HepG2 (cell line): Measurements from ENCODE around the gene RNF133. TPM values are rescaled to one million over a fixed set of nuclear protein-coding genes. Genes with fewer than 3 reads are reported as not detected.

Experiments used
- ATAC-seq: fragments of 200-7000 bp; cut with Tn5 transposase; 3 replicates; pipeline ENCODE4 v1.9.1; 2020; ENCODE audit warnings: mild to moderate bottlenecking, moderate library complexity
- BruUV-seq: library from RNA; stranded (reverse); fragments of 400-500 nt; replicated peaks from 2 replicates; lab custom pipeline; 2021; lab: Mats Ljungman, UMichigan
- CTCF ChIA-PET: fragments of 300-600 bp; formaldehyde crosslinking; extraction: SDS; loops from one replicate; lab custom pipeline; 2021; ENCODE audit warnings: low total read pairs, inconsistent platforms, low intra/inter-chr PET ratio; lab: Yijun Ruan, JAX
- POLR2A ChIA-PET: fragments of 350-600 bp; sonication (Branson Sonifier 250); formaldehyde crosslinking; loops from one replicate; lab custom pipeline; 2020; ENCODE audit warnings: antibody characterized with exemption, inconsistent platforms; lab: Yijun Ruan, JAX
- DNase-seq: peaks from one replicate; pipeline ENCODE4 v3.0.0-alpha.2; 2015; ENCODE audit warnings: low spot score
- FAIRE-seq: peaks from 3 replicates; lab custom pipeline; 2011; peaks lifted over from hg19 to GRCh38; lab: Jason Lieb, UNC
- H2AFZ ChIP-seq: one replicate; pipeline ENCODE4 v1.6.1; 2011; ENCODE audit warnings: low read length, inconsistent platforms
- H3K27ac ChIP-seq: fragments of 300-600 bp; 3 replicates; pipeline ENCODE4 v1.8.0; 2011; ENCODE audit warnings: mixed run types, mild to moderate bottlenecking, mixed read lengths, low read length, inconsistent platforms; ENCODE audit not compliant: insufficient read depth; ENCODE audit errors: extremely low read length
- H3K27me3 ChIP-seq, 2 experiments: fragments of 200-600 bp in 1 of 2; 2 replicates in 1 of 2; 3 replicates in 1 of 2; pipeline versions ENCODE4 v1.6.0 to v1.8.0; 2011; ENCODE audit warnings: low read length in 2 of 2, mild to moderate bottlenecking in 2 of 2, moderate library complexity in 2 of 2, inconsistent platforms in 1 of 2; ENCODE audit not compliant: insufficient read depth in 2 of 2, control insufficient read depth in 1 of 2
- H3K36me3 ChIP-seq, 2 experiments: fragments of 200-600 bp in 1 of 2; replicated peaks in 1 of 2; 2 replicates in 1 of 2; 3 replicates in 1 of 2; pipeline versions ENCODE4 v1.5.1 to v1.8.0; 2011; ENCODE audit warnings: low read length in 2 of 2, inconsistent platforms in 1 of 2; ENCODE audit not compliant: insufficient read depth in 2 of 2, control insufficient read depth in 1 of 2
- H3K4me1 ChIP-seq: 2 replicates; pipeline ENCODE4 v1.5.1; 2012; ENCODE audit warnings: low read length, inconsistent platforms; ENCODE audit not compliant: insufficient read depth
- H3K4me2 ChIP-seq: 2 replicates; pipeline ENCODE4 v1.6.0; 2011; ENCODE audit warnings: low read depth, low read length, inconsistent platforms
- H3K4me3 ChIP-seq, 3 experiments: fragments of 200-600 bp in 1 of 3; sonication (generic), shearing (Covaris generic) in 1 of 3; replicated peaks in 1 of 3; 2 replicates each; pipeline ENCODE4 v1.5.1; 2011 to 2016; ENCODE audit warnings: low read length in 3 of 3, inconsistent platforms in 2 of 3, low read depth in 2 of 3, mild to moderate bottlenecking in 2 of 3, control low read depth in 1 of 3, mixed read lengths in 1 of 3; ENCODE audit not compliant: insufficient read depth in 1 of 3
- H3K79me2 ChIP-seq: one replicate; pipeline ENCODE4 v1.6.1; 2011; ENCODE audit warnings: low read length, inconsistent platforms; ENCODE audit not compliant: insufficient read depth
- H3K9ac ChIP-seq: 2 replicates; pipeline ENCODE4 v1.6.0; 2011; ENCODE audit warnings: mild to moderate bottlenecking, low read depth, low read length, inconsistent platforms; ENCODE audit not compliant: insufficient read depth
- H3K9me3 ChIP-seq: 2 replicates; pipeline ENCODE4 v1.5.1; 2012; ENCODE audit warnings: mild to moderate bottlenecking, low read length
- H4K20me1 ChIP-seq: 2 replicates; pipeline ENCODE4 v1.6.0; 2011; ENCODE audit warnings: inconsistent platforms, mild to moderate bottlenecking, low read length, moderate library complexity; ENCODE audit not compliant: insufficient read depth
- HHEX ChIP-seq: IDR thresholded peaks from 2 replicates; pipeline ENCODE4 v1.6.1; 2016; ENCODE audit warnings: control low read depth
- HNF4A ChIP-seq: sonication (generic); formaldehyde crosslinking; IDR thresholded peaks from 2 replicates; pipeline ENCODE4 v1.4.0; 2020; ENCODE audit warnings: missing genetic modification reagents
- POGZ ChIP-seq: sonication (generic); formaldehyde crosslinking; IDR thresholded peaks from 2 replicates; pipeline ENCODE4 v1.4.0; 2020; ENCODE audit warnings: mild to moderate bottlenecking, missing genetic modification reagents
- SIN3B ChIP-seq: fragments of 150-350 bp; IDR thresholded peaks from 2 replicates; pipeline ENCODE4 v1.6.1; 2014; ENCODE audit warnings: low read length
- STAG1 ChIP-seq: sonication (generic); formaldehyde crosslinking; IDR thresholded peaks from 2 replicates; pipeline ENCODE4 v1.4.0; 2020; ENCODE audit warnings: missing genetic modification reagents
- TEAD2 ChIP-seq: sonication (generic); formaldehyde crosslinking; IDR thresholded peaks from 2 replicates; pipeline ENCODE4 v1.9.0; 2021; ENCODE audit warnings: missing genetic modification reagents
- ZBTB3 ChIP-seq: sonication (generic); formaldehyde crosslinking; IDR thresholded peaks from 2 replicates; pipeline ENCODE4 v1.4.0; 2020; ENCODE audit warnings: low read depth, mild to moderate bottlenecking, moderate library complexity, missing genetic modification reagents, borderline replicate concordance
- ZKSCAN5 ChIP-seq: sonication (generic); formaldehyde crosslinking; IDR thresholded peaks from 2 replicates; pipeline ENCODE4 v1.5.1; 2020; ENCODE audit warnings: mild to moderate bottlenecking, missing genetic modification reagents
- ZMYM4 ChIP-seq: sonication (generic); formaldehyde crosslinking; IDR thresholded peaks from 2 replicates; pipeline ENCODE4 v1.8.1; 2023; ENCODE audit warnings: mild to moderate bottlenecking, missing genetic modification reagents
- ZNF143 ChIP-seq: sonication (generic); formaldehyde crosslinking; IDR thresholded peaks from 2 replicates; pipeline ENCODE4 v1.4.0; 2020; ENCODE audit warnings: missing genetic modification reagents
- ZNF446 ChIP-seq: sonication (generic); formaldehyde crosslinking; IDR thresholded peaks from 2 replicates; pipeline ENCODE4 v1.5.0; 2020; ENCODE audit warnings: mild to moderate bottlenecking, missing genetic modification reagents
- ZNF644 ChIP-seq: IDR thresholded peaks from 2 replicates; pipeline ENCODE4 v1.6.1; 2016; ENCODE audit warnings: low read depth
- WGBS: methylation state at CpG from one replicate; pipeline ENCODE4 v1.1.6; 2017; ENCODE audit warnings: low lambda C conversion rate; 5-methylcytosine and 5-hydroxymethylcytosine counted together
- in situ Hi-C: cut with HindIII; loops from 2 replicates; pipeline ENCODE4 v1.10.0; 2017; ENCODE audit warnings: low pct_unique_long_range_greater_than_20kb; ENCODE audit not compliant: extremely low pct_ligation_motif_present
- intact Hi-C: fragments of 100-400 bp; cut with micrococcal nuclease; formaldehyde crosslinking; loops from one replicate; pipeline ENCODE4 v1.10.0; 2022; ENCODE audit not compliant: unreplicated experiment
- polyA plus RNA-seq, 8 experiments: library from polyadenylated mRNA; depleted of rRNA in 3 of 8; stranded (reverse) in 7 of 8; unstranded in 1 of 8; fragments of >200 nt; fragmentation: Illumina TruSeq in 4 of 8; extraction: Trizol in 4 of 8; gene quantifications; 2 replicates each; pipeline versions ENCODE4 v1.2.1 to v1.2.3, GENCODE V29; 2011 to 2016; ENCODE audit warnings: low read depth in 4 of 8, missing spikeins in 1 of 8, mixed read lengths in 1 of 8; ENCODE audit not compliant: insufficient read depth in 1 of 8
- total RNA-seq, 5 experiments: library from RNA; depleted of rRNA; stranded (reverse); fragments of >200 nt; fragmentation: Illumina TruSeq; extraction: Trizol; gene quantifications; 2 replicates each; pipeline ENCODE4 v1.2.3, GENCODE V29; 2016; ENCODE audit warnings: low read depth in 1 of 5
- TF ChIP-seq, protein P1 (sequence below): IDR thresholded peaks from 2 replicates; pipeline ENCODE4 v1.6.1; 2016; ENCODE audit warnings: low read depth
- TF ChIP-seq, protein P2 (sequence below): sonication (generic); formaldehyde crosslinking; IDR thresholded peaks from 2 replicates; pipeline ENCODE4 v1.8.0; 2022; ENCODE audit warnings: missing genetic modification reagents, mild to moderate bottlenecking, moderate library complexity, borderline replicate concordance
- TF ChIP-seq, protein P3 (sequence below): IDR thresholded peaks from 2 replicates; pipeline ENCODE4 v1.6.1; 2016; ENCODE audit warnings: mild to moderate bottlenecking, missing biosample characterization, missing genetic modification reagents
- TF ChIP-seq, protein P4 (sequence below): sonication (generic); formaldehyde crosslinking; IDR thresholded peaks from 2 replicates; pipeline ENCODE4 v1.5.0; 2020; ENCODE audit warnings: mild to moderate bottlenecking, missing genetic modification reagents, moderate library complexity
- TF ChIP-seq, protein P5 (sequence below): sonication (generic); formaldehyde crosslinking; IDR thresholded peaks from 2 replicates; pipeline ENCODE4 v1.4.0; 2020; ENCODE audit warnings: missing genetic modification reagents

RNF133 gene
- total and polyA plus RNA-seq, 2 of the 13 experiments (the other 11 are each of a cell fraction or from before 2014, with no cell fraction given): 0.13 to 1.00 TPM

DNA sequence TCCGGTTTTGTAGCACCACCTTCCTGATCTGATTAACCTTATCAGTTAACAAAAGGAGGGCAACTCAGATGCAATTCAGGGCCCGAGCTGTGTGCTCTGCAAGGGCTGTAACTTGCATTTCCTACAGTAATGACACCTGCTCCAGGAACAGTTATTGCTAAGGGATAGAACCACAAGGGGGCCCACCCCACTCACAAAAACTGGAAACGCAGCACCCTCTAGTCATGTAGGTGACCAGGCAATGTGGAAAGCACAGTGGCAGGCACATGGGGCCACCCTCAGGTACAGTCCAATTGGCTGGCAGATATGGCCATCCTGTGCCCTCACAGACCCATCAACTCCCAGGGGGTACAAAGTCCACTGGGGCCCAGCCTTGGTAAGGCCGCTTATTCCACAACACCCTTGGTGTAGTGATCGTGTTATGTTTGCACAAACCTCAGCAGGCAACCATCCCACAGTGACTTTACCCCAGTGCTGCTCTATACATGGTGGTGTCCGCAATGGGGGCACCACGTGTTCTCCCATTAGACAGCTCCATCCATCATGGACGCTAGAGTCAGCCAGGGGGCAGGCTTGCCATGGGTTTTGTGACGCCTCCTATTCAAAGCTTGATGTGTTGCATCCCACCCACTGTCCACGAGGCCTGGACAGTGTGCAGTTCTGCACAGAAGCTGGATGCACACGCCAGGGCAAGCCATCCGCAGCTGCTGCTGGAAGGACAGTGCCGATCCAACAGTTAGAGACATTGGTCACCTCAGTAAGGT lies 9.4 kb downstream of the RNF133 start:
- FAIRE-seq: no peak
- peak; percentile 51 for TF ChIP-seq STAG1
- peak; percentile 87 for TF ChIP-seq HNF4A (CRISPR knock-in tag)
- TF ChIP-seq, protein P1, sequence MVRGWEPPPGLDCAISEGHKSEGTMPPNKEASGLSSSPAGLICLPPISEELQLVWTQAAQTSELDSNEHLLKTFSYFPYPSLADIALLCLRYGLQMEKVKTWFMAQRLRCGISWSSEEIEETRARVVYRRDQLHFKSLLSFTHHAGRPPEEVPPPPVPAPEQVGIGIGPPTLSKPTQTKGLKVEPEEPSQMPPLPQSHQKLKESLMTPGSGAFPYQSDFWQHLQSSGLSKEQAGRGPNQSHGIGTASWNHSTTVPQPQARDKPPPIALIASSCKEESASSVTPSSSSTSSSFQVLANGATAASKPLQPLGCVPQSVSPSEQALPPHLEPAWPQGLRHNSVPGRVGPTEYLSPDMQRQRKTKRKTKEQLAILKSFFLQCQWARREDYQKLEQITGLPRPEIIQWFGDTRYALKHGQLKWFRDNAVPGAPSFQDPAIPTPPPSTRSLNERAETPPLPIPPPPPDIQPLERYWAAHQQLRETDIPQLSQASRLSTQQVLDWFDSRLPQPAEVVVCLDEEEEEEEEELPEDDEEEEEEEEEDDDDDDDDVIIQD (CRISPR knock-in tag): peak; percentile 24; the same call in 1 of the 2 replicates
- TF ChIP-seq ZBTB3 (CRISPR knock-in tag): no peak
- TF ChIP-seq, protein P2, sequence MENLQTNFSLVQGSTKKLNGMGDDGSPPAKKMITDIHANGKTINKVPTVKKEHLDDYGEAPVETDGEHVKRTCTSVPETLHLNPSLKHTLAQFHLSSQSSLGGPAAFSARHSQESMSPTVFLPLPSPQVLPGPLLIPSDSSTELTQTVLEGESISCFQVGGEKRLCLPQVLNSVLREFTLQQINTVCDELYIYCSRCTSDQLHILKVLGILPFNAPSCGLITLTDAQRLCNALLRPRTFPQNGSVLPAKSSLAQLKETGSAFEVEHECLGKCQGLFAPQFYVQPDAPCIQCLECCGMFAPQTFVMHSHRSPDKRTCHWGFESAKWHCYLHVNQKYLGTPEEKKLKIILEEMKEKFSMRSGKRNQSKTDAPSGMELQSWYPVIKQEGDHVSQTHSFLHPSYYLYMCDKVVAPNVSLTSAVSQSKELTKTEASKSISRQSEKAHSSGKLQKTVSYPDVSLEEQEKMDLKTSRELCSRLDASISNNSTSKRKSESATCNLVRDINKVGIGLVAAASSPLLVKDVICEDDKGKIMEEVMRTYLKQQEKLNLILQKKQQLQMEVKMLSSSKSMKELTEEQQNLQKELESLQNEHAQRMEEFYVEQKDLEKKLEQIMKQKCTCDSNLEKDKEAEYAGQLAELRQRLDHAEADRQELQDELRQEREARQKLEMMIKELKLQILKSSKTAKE: 0 out of 2 replicates have a peak, but pooled peaks have one; percentile 9
- no peak for TF ChIP-seq HHEX (CRISPR knock-in tag)
- TF ChIP-seq, protein P3, sequence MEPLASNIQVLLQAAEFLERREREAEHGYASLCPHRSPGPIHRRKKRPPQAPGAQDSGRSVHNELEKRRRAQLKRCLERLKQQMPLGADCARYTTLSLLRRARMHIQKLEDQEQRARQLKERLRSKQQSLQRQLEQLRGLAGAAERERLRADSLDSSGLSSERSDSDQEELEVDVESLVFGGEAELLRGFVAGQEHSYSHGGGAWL: no peak
- TF ChIP-seq ZKSCAN5: no peak
- TF ChIP-seq ZMYM4: peak; percentile 86
- no peak for TF ChIP-seq SIN3B
- TF ChIP-seq, protein P4, sequence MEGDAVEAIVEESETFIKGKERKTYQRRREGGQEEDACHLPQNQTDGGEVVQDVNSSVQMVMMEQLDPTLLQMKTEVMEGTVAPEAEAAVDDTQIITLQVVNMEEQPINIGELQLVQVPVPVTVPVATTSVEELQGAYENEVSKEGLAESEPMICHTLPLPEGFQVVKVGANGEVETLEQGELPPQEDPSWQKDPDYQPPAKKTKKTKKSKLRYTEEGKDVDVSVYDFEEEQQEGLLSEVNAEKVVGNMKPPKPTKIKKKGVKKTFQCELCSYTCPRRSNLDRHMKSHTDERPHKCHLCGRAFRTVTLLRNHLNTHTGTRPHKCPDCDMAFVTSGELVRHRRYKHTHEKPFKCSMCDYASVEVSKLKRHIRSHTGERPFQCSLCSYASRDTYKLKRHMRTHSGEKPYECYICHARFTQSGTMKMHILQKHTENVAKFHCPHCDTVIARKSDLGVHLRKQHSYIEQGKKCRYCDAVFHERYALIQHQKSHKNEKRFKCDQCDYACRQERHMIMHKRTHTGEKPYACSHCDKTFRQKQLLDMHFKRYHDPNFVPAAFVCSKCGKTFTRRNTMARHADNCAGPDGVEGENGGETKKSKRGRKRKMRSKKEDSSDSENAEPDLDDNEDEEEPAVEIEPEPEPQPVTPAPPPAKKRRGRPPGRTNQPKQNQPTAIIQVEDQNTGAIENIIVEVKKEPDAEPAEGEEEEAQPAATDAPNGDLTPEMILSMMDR (CRISPR knock-in tag): peak; percentile 33
- TF ChIP-seq, protein P5, sequence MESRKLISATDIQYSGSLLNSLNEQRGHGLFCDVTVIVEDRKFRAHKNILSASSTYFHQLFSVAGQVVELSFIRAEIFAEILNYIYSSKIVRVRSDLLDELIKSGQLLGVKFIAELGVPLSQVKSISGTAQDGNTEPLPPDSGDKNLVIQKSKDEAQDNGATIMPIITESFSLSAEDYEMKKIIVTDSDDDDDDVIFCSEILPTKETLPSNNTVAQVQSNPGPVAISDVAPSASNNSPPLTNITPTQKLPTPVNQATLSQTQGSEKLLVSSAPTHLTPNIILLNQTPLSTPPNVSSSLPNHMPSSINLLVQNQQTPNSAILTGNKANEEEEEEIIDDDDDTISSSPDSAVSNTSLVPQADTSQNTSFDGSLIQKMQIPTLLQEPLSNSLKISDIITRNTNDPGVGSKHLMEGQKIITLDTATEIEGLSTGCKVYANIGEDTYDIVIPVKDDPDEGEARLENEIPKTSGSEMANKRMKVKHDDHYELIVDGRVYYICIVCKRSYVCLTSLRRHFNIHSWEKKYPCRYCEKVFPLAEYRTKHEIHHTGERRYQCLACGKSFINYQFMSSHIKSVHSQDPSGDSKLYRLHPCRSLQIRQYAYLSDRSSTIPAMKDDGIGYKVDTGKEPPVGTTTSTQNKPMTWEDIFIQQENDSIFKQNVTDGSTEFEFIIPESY (CRISPR knock-in tag): peak; percentile 72; the same call in 1 of the 2 replicates
- TF ChIP-seq POGZ (CRISPR knock-in tag): peak; percentile 57; the same call in 1 of the 2 replicates
- TF ChIP-seq TEAD2 (CRISPR knock-in tag): no peak
- TF ChIP-seq ZNF143: no peak
- peak; percentile 88 for TF ChIP-seq ZNF644
- no peak for TF ChIP-seq ZNF446 (CRISPR knock-in tag)

More for the DNA sequence above, 9.4 kb downstream of the RNF133 start:
- no peak overlapping the region for H3K27ac ChIP-seq
- ChIA-PET POLR2A (interaction anchor here (1.0 kb wide), 1 partner anchor 10 kb away, joined by 3 read pairs; no protein-coding TSS in a partner anchor), CTCF (no interaction called here)
- H3K79me2 ChIP-seq: no peaks in the 10 kb centered on the region
- no peaks in the 10 kb centered on the region for H3K27me3 ChIP-seq
- BruUV-seq: no TSS peak
- WGBS: 86% methylated on average over 4 of the region's 13 CpGs
- peaks cover 31% of the 10 kb centered on the region for H3K4me1 ChIP-seq
- no peak overlapping the region for H2AFZ ChIP-seq
- no peaks in the 10 kb centered on the region for H3K9me3 ChIP-seq
- in situ Hi-C loops (no loop called here), intact Hi-C loops (loop anchor here (10.0 kb wide), 1 partner anchor 1735 kb away; the partner anchor contains the start of gene ING3)
- no peak overlapping the region for H3K4me2 ChIP-seq
- DNase-seq (peak; percentile 27), ATAC-seq (peak; percentile 62)
- H4K20me1 ChIP-seq: no peaks in the 10 kb centered on the region
- no peak overlapping the region for H3K9ac ChIP-seq
- H3K36me3 ChIP-seq: no peaks in the 10 kb centered on the region
- H3K4me3 ChIP-seq: no peak overlapping the region
